SK-N-SH treated with all-trans-retinoic acid at 6 μM for 48 hours (cell line): ENCODE data around the gene ADARB2.

Source experiments
- ARNTL ChIP-seq: fragments of 450-650 bp; formaldehyde crosslinking; IDR thresholded peaks from 2 replicates; pipeline ENCODE4 v1.5.0; 2020; ENCODE audit warnings: low read depth, mild to moderate bottlenecking, moderate library complexity, borderline replicate concordance
- BACH2 ChIP-seq: fragments of 250-450 bp; sonication (Bioruptor Pico); IDR thresholded peaks from 2 replicates; pipeline ENCODE4 v1.9.0; 2021; ENCODE audit warnings: mild to moderate bottlenecking, borderline replicate concordance

- TF ChIP-seq ARNTL (no peak), BACH2 (CRISPR knock-in tag) (no peak)
These were observed 302.2 kb downstream of the ADARB2 start for GRCh38 chr10:1434912-1435692.
